Lower lobe of right lung (tissue), 2 donors: Measurements from ENCODE around the gene POU2AF2. TPM values are rescaled to one million over a fixed set of nuclear protein-coding genes. Genes with fewer than 3 reads are reported as not detected.
"Not testable (repeated sequence)": the region's sequence is repeated elsewhere in the genome, so short reads cannot be mapped to it uniquely, and the experiment has no call there.

Experiments
- ATAC-seq, 2 donors: fragments of 200-7000 bp; cut with Tn5 transposase; one replicate each; pipeline ENCODE4 v1.9.1; 2020 to 2022; ENCODE audit warnings: mild to moderate bottlenecking in 2 of 2, moderate library complexity in 2 of 2
- DNase-seq: peaks from one replicate; pipeline ENCODE4 v3.0.0-alpha.2; 2020
- H3K27ac ChIP-seq: fragments of 200-600 bp; one replicate; pipeline ENCODE4 v1.8.0; 2022
- H3K27me3 ChIP-seq: fragments of 200-600 bp; one replicate; pipeline ENCODE4 v1.8.0; 2022; ENCODE audit warnings: low read depth
- H3K36me3 ChIP-seq: fragments of 200-600 bp; one replicate; pipeline ENCODE4 v1.8.0; 2022; ENCODE audit warnings: mild to moderate bottlenecking
- H3K4me1 ChIP-seq: fragments of 200-600 bp; one replicate; pipeline ENCODE4 v1.8.0; 2022
- H3K4me3 ChIP-seq: fragments of 200-600 bp; one replicate; pipeline ENCODE4 v1.8.0; 2022; ENCODE audit warnings: mild to moderate bottlenecking
- H3K9me3 ChIP-seq: fragments of 200-600 bp; one replicate; pipeline ENCODE4 v1.8.0; 2022
- intact Hi-C: fragments of 100-400 bp; cut with DNase I; formaldehyde crosslinking; loops from one replicate; pipeline ENCODE4 v1.11.0; 2022
- total RNA-seq: library from RNA; stranded (reverse); fragmentation: NEBNext Ultra II Directional; extraction: Animal tissue kit (Norgen Biotek cat#: 25700); gene quantifications from one replicate; pipeline ENCODE4 v1.2.1, GENCODE V29; 2021
- TF ChIP-seq, protein P1 (sequence below): fragments of 200-600 bp; IDR thresholded peaks from one replicate; pipeline ENCODE4 v1.8.0; 2022; ENCODE audit warnings: antibody characterized with exemption, mild to moderate bottlenecking
- donor health status: DM: no; HTN: yes; CAD: no; lungs with severe emphysema.

POU2AF2 gene
- total RNA-seq, 1 donor from 2014 or later, result not detected

DNA sequence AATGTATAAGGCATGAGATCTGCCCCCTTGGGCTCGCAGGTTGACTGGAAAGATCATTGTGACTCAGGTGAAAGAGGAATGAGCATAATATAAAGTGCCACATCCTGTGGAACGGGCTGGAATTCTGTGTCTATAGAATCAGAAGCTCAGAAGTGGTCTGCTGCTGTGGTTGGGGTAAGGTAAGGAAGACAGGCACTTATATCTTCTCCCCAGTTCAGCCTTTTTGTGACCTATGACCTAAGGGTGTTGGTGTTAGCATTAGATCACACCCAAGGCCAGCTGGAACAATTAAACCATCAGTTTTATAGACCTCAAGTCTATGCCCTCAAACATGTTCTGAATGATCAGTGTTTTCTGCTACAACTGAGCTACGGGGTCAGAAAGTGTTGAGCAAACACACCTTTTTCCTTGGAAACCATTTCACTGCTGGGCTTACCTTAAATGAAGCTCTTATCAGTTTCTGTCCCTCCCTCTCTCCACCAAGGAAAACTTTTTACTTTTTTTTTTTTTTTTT is 37.1 kb downstream of the POU2AF2 start:
- Histone ChIP-seq H3K4me1 (peaks cover 6% of the 10 kb centered on the region), H3K27ac (no peak overlapping the region), H3K27me3 (no peaks in the 10 kb centered on the region), H3K9me3 (no peaks in the 10 kb centered on the region), H3K4me3 (no peak overlapping the region), H3K36me3 (no peaks in the 10 kb centered on the region)
- TF ChIP-seq, protein P1, sequence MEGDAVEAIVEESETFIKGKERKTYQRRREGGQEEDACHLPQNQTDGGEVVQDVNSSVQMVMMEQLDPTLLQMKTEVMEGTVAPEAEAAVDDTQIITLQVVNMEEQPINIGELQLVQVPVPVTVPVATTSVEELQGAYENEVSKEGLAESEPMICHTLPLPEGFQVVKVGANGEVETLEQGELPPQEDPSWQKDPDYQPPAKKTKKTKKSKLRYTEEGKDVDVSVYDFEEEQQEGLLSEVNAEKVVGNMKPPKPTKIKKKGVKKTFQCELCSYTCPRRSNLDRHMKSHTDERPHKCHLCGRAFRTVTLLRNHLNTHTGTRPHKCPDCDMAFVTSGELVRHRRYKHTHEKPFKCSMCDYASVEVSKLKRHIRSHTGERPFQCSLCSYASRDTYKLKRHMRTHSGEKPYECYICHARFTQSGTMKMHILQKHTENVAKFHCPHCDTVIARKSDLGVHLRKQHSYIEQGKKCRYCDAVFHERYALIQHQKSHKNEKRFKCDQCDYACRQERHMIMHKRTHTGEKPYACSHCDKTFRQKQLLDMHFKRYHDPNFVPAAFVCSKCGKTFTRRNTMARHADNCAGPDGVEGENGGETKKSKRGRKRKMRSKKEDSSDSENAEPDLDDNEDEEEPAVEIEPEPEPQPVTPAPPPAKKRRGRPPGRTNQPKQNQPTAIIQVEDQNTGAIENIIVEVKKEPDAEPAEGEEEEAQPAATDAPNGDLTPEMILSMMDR, result no peak
- DNase-seq, result no peak
- ATAC-seq, result no peak
- intact Hi-C loops, result loop anchor here (10.0 kb wide), 1 partner anchor 142 kb away; no protein-coding TSS in a partner anchor

DNA sequence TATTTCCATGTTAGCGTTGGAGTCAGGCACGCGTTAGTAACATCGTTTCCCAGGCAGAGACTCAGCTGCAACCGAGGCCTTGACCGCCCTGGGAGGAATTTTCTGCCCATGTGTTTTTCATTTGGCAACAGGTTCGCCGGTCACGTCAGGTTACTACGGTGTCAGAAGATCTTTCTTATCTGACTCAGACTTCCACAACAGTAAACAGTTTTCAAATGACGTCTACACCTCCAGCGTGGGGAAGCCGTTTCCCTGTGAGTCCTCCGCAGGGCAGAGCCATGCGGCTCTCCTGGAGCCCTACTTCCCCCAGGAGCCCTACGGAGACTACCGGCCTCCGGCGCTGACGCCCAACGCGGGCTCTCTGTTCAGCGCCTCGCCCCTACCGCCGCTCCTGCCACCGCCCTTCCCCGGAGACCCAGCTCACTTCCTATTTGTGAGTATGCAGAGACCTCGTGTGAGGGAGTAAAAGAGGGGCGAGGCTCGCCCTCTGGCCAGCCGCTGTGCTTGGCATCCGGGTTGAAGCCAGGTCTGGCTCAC is 38.5 kb downstream of the POU2AF2 start:
- DNase-seq (no peak), ATAC-seq (peak; percentile 37 to 46)
- TF ChIP-seq, protein P1, result no peak
- Histone ChIP-seq H3K36me3 (no peaks in the 10 kb centered on the region), H3K4me1 (peaks cover 6% of the 10 kb centered on the region), H3K9me3 (no peaks in the 10 kb centered on the region), H3K27me3 (no peaks in the 10 kb centered on the region), H3K27ac (no peak overlapping the region), H3K4me3 (no peak overlapping the region)
- intact Hi-C loops, result loop anchor here (10.0 kb wide), 1 partner anchor 141 kb away; no protein-coding TSS in a partner anchor

DNA sequence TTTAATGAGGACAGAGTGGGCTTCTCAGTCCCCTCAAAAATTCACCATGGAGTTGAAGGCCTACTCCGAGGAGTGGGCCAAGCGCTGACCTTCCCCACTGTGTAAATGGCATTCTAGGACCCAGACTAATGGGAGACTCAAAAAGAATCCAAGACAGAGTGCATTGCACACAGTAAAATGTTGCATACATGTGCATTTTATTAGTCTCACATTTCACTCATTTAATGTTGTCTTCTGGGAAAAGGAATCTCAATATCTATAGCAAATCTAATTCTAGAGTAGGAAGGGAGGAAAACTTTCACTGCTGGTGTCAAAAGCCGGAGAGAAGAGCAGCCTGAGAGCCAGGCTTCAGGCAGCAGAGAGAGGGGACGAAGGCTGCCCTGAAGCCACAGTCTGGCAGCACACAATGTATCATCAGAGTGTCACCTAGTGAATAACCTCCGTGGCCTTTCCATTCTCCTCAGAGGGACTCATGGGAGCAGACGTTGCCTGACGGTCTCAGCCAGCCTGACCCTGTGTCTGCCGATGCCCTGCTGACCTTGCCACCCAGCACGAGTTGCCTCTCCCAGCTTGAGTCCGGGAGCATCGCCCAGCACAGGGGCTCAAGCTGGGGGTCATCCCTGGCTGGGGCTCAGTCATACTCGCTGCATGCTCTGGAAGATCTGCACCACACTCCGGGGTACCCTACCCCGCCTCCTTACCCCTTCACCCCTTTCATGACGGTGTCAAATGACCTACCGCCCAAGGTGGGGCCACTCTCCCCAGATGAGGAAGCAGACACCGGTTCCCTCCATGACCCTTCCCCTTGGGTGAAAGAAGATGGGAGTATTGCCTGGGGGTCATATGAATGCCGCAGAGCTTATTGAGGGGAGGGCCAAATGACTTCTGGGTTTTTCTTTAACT is 39.9 kb downstream of the POU2AF2 start:
- TF ChIP-seq, protein P1, result no peak
- intact Hi-C loops, result loop anchor here (10.0 kb wide), 1 partner anchor 139 kb away; no protein-coding TSS in a partner anchor
- ATAC-seq, result peak in 1 of 2 donors; percentile 39

DNA sequence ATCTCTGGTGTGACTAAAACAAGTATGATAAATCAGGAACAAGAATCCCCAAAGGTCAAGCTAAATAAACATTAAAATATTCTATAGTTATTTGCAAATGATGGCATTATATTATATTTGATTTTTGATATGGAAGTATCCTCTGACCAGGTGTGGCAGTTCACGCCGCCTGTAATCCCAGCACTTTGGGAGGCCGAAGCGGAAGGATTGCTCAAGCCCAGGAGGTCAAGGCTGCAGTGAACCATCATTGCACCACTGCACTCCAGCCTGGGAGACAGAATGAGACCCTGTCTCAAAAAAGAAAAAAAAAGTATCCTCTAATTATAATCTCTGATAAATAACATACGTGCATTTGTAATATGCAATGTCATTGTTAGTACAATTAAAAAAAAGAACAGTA is 46.2 kb downstream of the POU2AF2 start:
- H3K4me1 ChIP-seq, result no peaks in the 10 kb centered on the region
- DNase-seq (no peak), ATAC-seq (no peak)
- H3K9me3 ChIP-seq, result no peaks in the 10 kb centered on the region
- intact Hi-C loops, result no loop called here
- H3K27me3 ChIP-seq, result no peaks in the 10 kb centered on the region
- TF ChIP-seq, protein P1, result no peak
- H3K36me3 ChIP-seq, result no peaks in the 10 kb centered on the region
- no peak overlapping the region for H3K4me3 ChIP-seq
- H3K27ac ChIP-seq, result no peak overlapping the region

More for the DNA sequence above, 39.9 kb downstream of the POU2AF2 start:
- no peak overlapping the region for H3K4me3 ChIP-seq
- no peaks in the 10 kb centered on the region for H3K36me3 ChIP-seq
- no peaks in the 10 kb centered on the region for H3K27me3 ChIP-seq
- no peak for DNase-seq
- peaks cover 6% of the 10 kb centered on the region for H3K4me1 ChIP-seq
- H3K27ac ChIP-seq, result no peak overlapping the region
- H3K9me3 ChIP-seq, result no peaks in the 10 kb centered on the region

DNA sequence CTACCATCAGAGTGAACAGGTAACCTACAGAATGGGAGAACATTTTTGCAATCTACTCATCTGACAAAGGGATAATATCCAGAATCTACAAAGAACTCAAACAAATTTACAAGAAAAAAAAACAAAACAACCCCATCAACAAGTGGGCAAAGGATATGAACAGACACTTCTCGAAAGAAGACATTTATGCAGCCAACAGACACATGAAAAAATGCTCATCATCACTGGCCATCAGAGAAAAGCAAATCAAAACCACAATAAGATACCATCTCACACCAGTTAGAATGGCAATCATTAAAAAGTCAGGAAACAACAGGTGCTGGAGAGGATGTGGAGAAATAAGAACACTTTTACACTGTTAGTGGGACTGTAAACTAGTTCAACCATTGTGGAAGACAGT is 46.9 kb downstream of the POU2AF2 start:
- H3K36me3 ChIP-seq, H3K4me3 ChIP-seq, H3K4me1 ChIP-seq, intact Hi-C loops, H3K27me3 ChIP-seq, H3K9me3 ChIP-seq, ATAC-seq, H3K27ac ChIP-seq, DNase-seq: not testable (repeated sequence)
